K562 (cell line): Measurements from ENCODE around the gene EOGT.

Source experiments
- CREB1 ChIP-seq, 2 experiments: sonication (generic) in 1 of 2; formaldehyde crosslinking in 1 of 2; IDR thresholded peaks; 2 replicates each; pipeline versions ENCODE4 v1.6.1 to v1.8.0; 2012 to 2022; ENCODE audit warnings: inconsistent platforms in 1 of 2, mild to moderate bottlenecking in 1 of 2, missing genetic modification reagents in 1 of 2, moderate library complexity in 1 of 2
- IRF2 ChIP-seq: sonication (generic); formaldehyde crosslinking; IDR thresholded peaks from 2 replicates; pipeline ENCODE4 v1.8.1; 2022; ENCODE audit warnings: mild to moderate bottlenecking, missing genetic modification reagents
- KLF10 ChIP-seq: fragments of 250-450 bp; sonication (Bioruptor Pico); IDR thresholded peaks from 2 replicates; pipeline ENCODE4 v1.6.1; 2021; ENCODE audit warnings: matching md5 sums
- KLF6 ChIP-seq: fragments of 250-450 bp; sonication (Bioruptor Pico); IDR thresholded peaks from 2 replicates; pipeline ENCODE4 v1.4.0; 2020; ENCODE audit warnings: mild to moderate bottlenecking, moderate library complexity, borderline replicate concordance
- ZNF609 ChIP-seq: sonication (generic); formaldehyde crosslinking; IDR thresholded peaks from 2 replicates; pipeline ENCODE4 v1.8.1; 2023; ENCODE audit warnings: missing genetic modification reagents, mild to moderate bottlenecking, borderline replicate concordance

GRCh38 chr3:69008980-69009379 lies 4.5 kb downstream of the EOGT start:
- TF ChIP-seq IRF2 (CRISPR knock-in tag): no peak
- no peak for TF ChIP-seq KLF10 (CRISPR knock-in tag)
- no peak for TF ChIP-seq KLF6 (CRISPR knock-in tag)
- no peak for TF ChIP-seq CREB1 (IDR thresholded peaks at IDR 0.05)
- TF ChIP-seq CREB1 (CRISPR knock-in tag; IDR thresholded peaks at IDR 0.05): no peak
- no peak for TF ChIP-seq ZNF609 (CRISPR knock-in tag)
